Fibroblast of the aortic adventitia (primary cell): ENCODE measurements around the gene ZBTB34. TPM values are rescaled to one million over a fixed set of nuclear protein-coding genes. Genes with fewer than 3 reads are reported as not detected.

Experiments used
- DNase-seq: peaks from one replicate; pipeline ENCODE4 v3.0.0-alpha.2; 2010; ENCODE audit warnings: low read depth
- H3K4me3 ChIP-seq: 2 replicates; pipeline ENCODE4 v1.5.1; 2011; ENCODE audit warnings: low read depth, mild to moderate bottlenecking, control low read depth, low read length, moderate library complexity
- CTCF ChIP-seq: IDR thresholded peaks from 2 replicates; pipeline ENCODE4 v1.5.1; 2011; ENCODE audit warnings: mild to moderate bottlenecking, low read length, control low read depth, inconsistent platforms; ENCODE audit not compliant: insufficient read depth
- total RNA-seq: library from RNA; depleted of rRNA; stranded (reverse); fragments of >200 nt; gene quantifications from 2 replicates; pipeline ENCODE4 v1.2.3, GENCODE V29; 2012; ENCODE audit warnings: low replicate concordance

The ZBTB34 gene
- total RNA-seq, 1 donor: 8.8 TPM

- no peak overlapping the region for H3K4me3 ChIP-seq
- no peak for DNase-seq
- no peak for TF ChIP-seq CTCF
Measured at GRCh38 chr9:126880947-126881332, 20.5 kb downstream of the ZBTB34 start.

DNA sequence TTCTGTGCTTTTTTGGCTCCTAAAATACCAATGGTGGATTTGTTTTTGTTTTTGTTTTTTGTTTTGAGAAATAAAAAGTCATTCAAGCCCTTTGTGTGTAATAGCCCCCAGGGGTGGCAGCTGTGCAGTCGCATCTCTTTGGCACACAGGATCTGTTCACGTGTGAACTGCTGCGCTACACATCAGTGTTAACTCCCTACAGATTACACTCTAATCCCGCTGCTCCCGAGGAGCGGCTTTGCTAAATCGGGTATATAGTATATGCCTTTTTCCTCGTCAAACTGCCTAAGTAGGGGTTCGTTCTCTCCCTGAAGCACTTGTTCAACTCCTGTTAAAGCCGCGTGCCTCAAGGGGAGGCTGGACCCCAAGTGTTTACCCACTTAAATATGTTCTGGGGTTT, 22.3 kb downstream of the ZBTB34 start:
- no peak for TF ChIP-seq CTCF

DNA sequence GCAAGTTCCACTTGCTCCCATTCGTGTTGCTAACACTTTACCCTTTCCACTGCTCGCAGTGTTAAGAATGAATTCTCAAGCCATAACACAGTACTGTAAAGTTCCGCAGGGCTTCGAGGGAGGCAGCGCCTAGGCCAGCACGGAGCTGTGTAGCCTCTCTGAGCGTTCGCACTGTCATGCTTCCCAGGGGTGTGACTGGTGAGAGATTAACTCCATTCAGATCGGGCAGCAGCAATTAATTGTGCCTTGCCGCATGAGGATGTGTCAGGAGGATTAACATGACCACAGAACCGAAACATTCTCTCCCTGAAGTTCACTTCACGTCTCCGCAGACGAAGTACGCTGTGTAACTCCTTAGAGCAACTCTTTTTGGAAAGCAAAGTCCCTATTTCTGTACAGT, 23.2 kb downstream of the ZBTB34 start:
- DNase-seq: no peak
- TF ChIP-seq CTCF: no peak
- no peak overlapping the region for H3K4me3 ChIP-seq

More for the DNA sequence above, 22.3 kb downstream of the ZBTB34 start:
- no peak overlapping the region for H3K4me3 ChIP-seq
- no peak for DNase-seq

- no peak overlapping the region for H3K4me3 ChIP-seq
- no peak for DNase-seq
- TF ChIP-seq CTCF: no peak
Measured at GRCh38 chr9:126885131-126885641, 24.7 kb downstream of the ZBTB34 start.

- no peak overlapping the region for H3K4me3 ChIP-seq
- no peak for TF ChIP-seq CTCF
- DNase-seq: no peak
Measured at GRCh38 chr9:126886034-126886822, 25.8 kb downstream of the ZBTB34 start.

GRCh38 chr9:126886897-126887296, 26.5 kb downstream of the ZBTB34 start:
- H3K4me3 ChIP-seq: no peak overlapping the region
- no peak for DNase-seq
- TF ChIP-seq CTCF: no peak
